IMR-90 (cell line): ENCODE results near the gene LRRC2. TPM values are rescaled to one million over a fixed set of nuclear protein-coding genes. Genes with fewer than 3 reads are reported as not detected.

Experiments used
- ATAC-seq: fragments of 200-7000 bp; cut with Tn5 transposase; 2 replicates; pipeline ENCODE4 v1.9.1; 2020; ENCODE audit warnings: low read depth, mild to moderate bottlenecking, moderate library complexity
- BruUV-seq: library from RNA; stranded (reverse); fragments of 400-500 nt; replicated peaks from 2 replicates; lab custom pipeline; 2021; lab: Mats Ljungman, UMichigan
- CTCF ChIA-PET: fragments of 300-600 bp; formaldehyde crosslinking; extraction: SDS; loops from one replicate; lab custom pipeline; 2021; ENCODE audit warnings: antibody characterized with exemption; lab: Yijun Ruan, JAX
- POLR2A ChIA-PET: fragments of 300-600 bp; sonication (Branson Sonifier 250); formaldehyde crosslinking; loops from one replicate; lab custom pipeline; 2022; ENCODE audit warnings: antibody characterized with exemption; ENCODE audit not compliant: unreplicated experiment; lab: Charles Lee
- DNase-seq: peaks from one replicate; pipeline ENCODE4 v3.0.0; 2013
- H2AFZ ChIP-seq: replicated peaks from 2 replicates; pipeline ENCODE3; 2013; ENCODE audit warnings: low read length, mild to moderate bottlenecking; ENCODE audit not compliant: poor library complexity
- H2AK5ac ChIP-seq: 2 replicates; pipeline ENCODE4 v1.6.1; 2013; ENCODE audit warnings: low read depth, low read length, inconsistent platforms
- H2AK9ac ChIP-seq: replicated peaks from 2 replicates; pipeline ENCODE3; 2013; ENCODE audit warnings: mild to moderate bottlenecking, low read depth, low read length, moderate library complexity; ENCODE audit not compliant: poor library complexity
- H2BK120ac ChIP-seq: 2 replicates; pipeline ENCODE4 v1.6.1; 2013; ENCODE audit warnings: low read depth, low read length, inconsistent platforms
- H2BK15ac ChIP-seq: 3 replicates; pipeline ENCODE4 v1.6.1; 2013; ENCODE audit warnings: low read depth, low read length, inconsistent platforms
- H2BK20ac ChIP-seq: 2 replicates; pipeline ENCODE4 v1.6.1; 2013; ENCODE audit warnings: low read depth, mild to moderate bottlenecking, inconsistent platforms, low read length, moderate library complexity
- H2BK5ac ChIP-seq: 2 replicates; pipeline ENCODE4 v1.6.1; 2013; ENCODE audit warnings: mild to moderate bottlenecking, low read depth, low read length, inconsistent platforms; ENCODE audit not compliant: poor library complexity, severe bottlenecking
- H3K14ac ChIP-seq: replicated peaks from 2 replicates; pipeline ENCODE4 v1.6.1; 2013; ENCODE audit warnings: low read depth, low read length, inconsistent platforms
- H3K18ac ChIP-seq: 2 replicates; pipeline ENCODE4 v1.6.1; 2013; ENCODE audit warnings: low read depth, low read length, control low read depth
- H3K23ac ChIP-seq: 2 replicates; pipeline ENCODE4 v1.6.1; 2013; ENCODE audit warnings: low read depth, low read length, inconsistent platforms
- H3K27ac ChIP-seq: 2 replicates; pipeline ENCODE4 v1.5.1; 2013; ENCODE audit warnings: mild to moderate bottlenecking, control low read depth, low read length; ENCODE audit not compliant: insufficient read depth
- H3K27me3 ChIP-seq: 2 replicates; pipeline ENCODE4 v1.6.1; 2013; ENCODE audit warnings: low read length; ENCODE audit not compliant: control insufficient read depth, insufficient read depth
- H3K36me3 ChIP-seq: 2 replicates; pipeline ENCODE4 v1.6.1; 2013; ENCODE audit warnings: low read length, mixed read lengths; ENCODE audit not compliant: control insufficient read depth, insufficient read depth
- H3K4ac ChIP-seq: 2 replicates; pipeline ENCODE4 v1.6.1; 2013; ENCODE audit warnings: low read depth, low read length, inconsistent platforms
- H3K4me1 ChIP-seq: 2 replicates; pipeline ENCODE4 v1.6.1; 2013; ENCODE audit warnings: low read length, mixed read lengths; ENCODE audit not compliant: control insufficient read depth, insufficient read depth
- H3K4me2 ChIP-seq: 2 replicates; pipeline ENCODE4 v1.6.1; 2013; ENCODE audit warnings: low read depth, mild to moderate bottlenecking, control low read depth, low read length, moderate library complexity
- H3K4me3 ChIP-seq: 2 replicates; pipeline ENCODE4 v1.5.1; 2013; ENCODE audit warnings: low read depth, mild to moderate bottlenecking, control low read depth, low read length, moderate library complexity; ENCODE audit not compliant: insufficient read depth
- H3K56ac ChIP-seq: 2 replicates; pipeline ENCODE4 v1.6.1; 2013; ENCODE audit warnings: low read length, inconsistent platforms; ENCODE audit not compliant: insufficient read depth; ENCODE audit errors: extremely low read depth
- H3K79me1 ChIP-seq, 2 experiments: 2 replicates each; pipeline ENCODE4 v1.6.1; 2013; ENCODE audit warnings: low read length in 2 of 2, inconsistent platforms in 1 of 2, low read depth in 1 of 2
- H3K9ac ChIP-seq: 2 replicates; pipeline ENCODE4 v1.6.1; 2013; ENCODE audit warnings: low read depth, low read length, control low read depth
- H3K9me1 ChIP-seq: 2 replicates; pipeline ENCODE4 v1.6.1; 2013; ENCODE audit warnings: low read length, inconsistent platforms; ENCODE audit not compliant: insufficient read depth
- H3K9me3 ChIP-seq: 2 replicates; pipeline ENCODE4 v1.6.1; 2013; ENCODE audit warnings: low read length; ENCODE audit not compliant: control insufficient read depth, insufficient read depth
- H4K20me1 ChIP-seq: 2 replicates; pipeline ENCODE4 v1.6.1; 2013; ENCODE audit warnings: low read length, inconsistent platforms; ENCODE audit not compliant: insufficient read depth
- H4K5ac ChIP-seq: 2 replicates; pipeline ENCODE4 v1.6.1; 2013; ENCODE audit warnings: mild to moderate bottlenecking, low read depth, low read length, control low read depth
- H4K8ac ChIP-seq, 2 experiments: 2 replicates each; pipeline ENCODE4 v1.6.1; 2013; ENCODE audit warnings: low read depth in 2 of 2, low read length in 2 of 2, control low read depth in 1 of 2, inconsistent platforms in 1 of 2
- H4K91ac ChIP-seq: 2 replicates; pipeline ENCODE4 v1.6.1; 2013; ENCODE audit warnings: low read depth, low read length, inconsistent platforms; ENCODE audit not compliant: insufficient read depth
- CEBPB ChIP-seq: IDR thresholded peaks from 2 replicates; pipeline ENCODE4 v1.6.1; 2012; ENCODE audit warnings: low read depth, low read length, improper control_type of control experiment
- CHD1 ChIP-seq: IDR thresholded peaks from 2 replicates; pipeline ENCODE4 v1.6.1; 2012; ENCODE audit warnings: low read depth, low read length, improper control_type of control experiment
- FOS ChIP-seq: fragments of 150-350 bp; IDR thresholded peaks from 2 replicates; pipeline ENCODE4 v1.6.1; 2016; ENCODE audit warnings: low read depth, low read length
- MAFK ChIP-seq: IDR thresholded peaks from 2 replicates; pipeline ENCODE4 v1.6.1; 2012; ENCODE audit warnings: low read depth, low read length, improper control_type of control experiment
- RFX5 ChIP-seq: IDR thresholded peaks from 2 replicates; pipeline ENCODE4 v1.8.0; 2012; ENCODE audit warnings: low read depth, mild to moderate bottlenecking, low read length, moderate library complexity
- SMC3 ChIP-seq: fragments of 150-350 bp; IDR thresholded peaks from 2 replicates; pipeline ENCODE4 v1.6.1; 2016; ENCODE audit warnings: low read depth, mild to moderate bottlenecking, antibody characterized with exemption, low read length, moderate library complexity
- WGBS, 2 experiments: methylation state at CpG; one replicate each; pipeline versions ENCODE4 v1.1.5 to v1.1.7; 2013; ENCODE audit warnings: missing lambda C conversion rate in 2 of 2; ENCODE audit not compliant: insufficient read length in 1 of 2; ENCODE audit errors: extremely low coverage in 2 of 2; 5-methylcytosine and 5-hydroxymethylcytosine counted together
- dilution Hi-C: fragments of 300-500 bp; cut with HindIII; formaldehyde crosslinking; loops from one replicate; pipeline ENCODE4 v1.14.3; 2018; ENCODE audit warnings: low sequenced_read_pairs; ENCODE audit not compliant: unreplicated experiment
- in situ Hi-C: fragments of 300-500 bp; cut with MboI; formaldehyde crosslinking; loops from 3 replicates; pipeline ENCODE4 v1.14.3; 2019; ENCODE audit warnings: low sequenced_read_pairs, inconsistent platforms, mixed read lengths
- intact Hi-C: fragments of 100-400 bp; cut with micrococcal nuclease; formaldehyde crosslinking; loops from 2 replicates; pipeline ENCODE4 v1.10.0; 2022
- polyA plus RNA-seq, 3 experiments: library from polyadenylated mRNA; depleted of rRNA; stranded (reverse); fragments of >200 nt; gene quantifications; 2 replicates each; pipeline ENCODE4 v1.2.3, GENCODE V29; 2012; ENCODE audit warnings: low replicate concordance in 1 of 3
- total RNA-seq: library from RNA; depleted of rRNA; stranded (reverse); fragments of >200 nt; gene quantifications from 2 replicates; pipeline ENCODE4 v1.2.3, GENCODE V29; 2012

Gene LRRC2
- total and polyA plus RNA-seq, 2 of the 4 experiments (the other 2 are of a cell fraction): 2.9 to 4.1 TPM

DNA sequence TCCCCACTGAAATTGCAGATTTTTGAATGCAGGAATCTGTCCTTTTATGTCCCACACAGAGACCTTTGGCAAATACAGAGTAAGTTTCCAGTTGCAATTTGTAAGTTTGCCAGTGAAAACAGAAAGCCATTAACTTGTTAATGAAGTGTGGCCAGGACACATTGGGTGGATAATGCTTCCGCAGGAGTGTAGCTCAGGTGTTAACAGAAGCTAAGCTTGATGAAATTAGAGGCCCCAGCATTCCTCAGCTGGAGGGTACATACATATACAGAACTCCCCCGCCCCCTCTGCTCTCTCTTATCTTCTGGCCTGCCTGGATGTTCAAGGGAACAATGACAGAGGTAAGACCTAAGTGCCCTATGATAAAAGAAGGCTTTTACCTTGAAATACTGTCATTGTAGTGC, 8.1 kb upstream of the LRRC2 start:
- no peak overlapping the region for H2BK5ac ChIP-seq
- dilution Hi-C loops: no loop called here
- no peak overlapping the region for H3K4me3 ChIP-seq
- no peaks in the 10 kb centered on the region for H4K20me1 ChIP-seq
- no peak overlapping the region for H4K5ac ChIP-seq
- H3K9ac ChIP-seq: no peak overlapping the region
- no peak for DNase-seq
- no peak overlapping the region for H3K27ac ChIP-seq
- H3K36me3 ChIP-seq: no peaks in the 10 kb centered on the region
- H2BK20ac ChIP-seq: no peak overlapping the region
- ChIA-PET POLR2A (no interaction called here), CTCF (no interaction called here)
- H3K9me1 ChIP-seq: no peaks in the 10 kb centered on the region
- no peak overlapping the region for H2AK5ac ChIP-seq
- in situ Hi-C loops: no loop called here
- H3K4me1 ChIP-seq: no peaks in the 10 kb centered on the region
- no peak overlapping the region for H2AFZ ChIP-seq
- no peak overlapping the region for H3K23ac ChIP-seq
- H3K18ac ChIP-seq: no peak overlapping the region
- no peaks in the 10 kb centered on the region for H3K9me3 ChIP-seq
- H2BK120ac ChIP-seq: no peak overlapping the region
- no peak overlapping the region for H4K91ac ChIP-seq
- H3K79me1 ChIP-seq: no peaks in the 10 kb centered on the region
- H2BK15ac ChIP-seq: no peak overlapping the region
- no peak overlapping the region for H3K14ac ChIP-seq
- H3K4me2 ChIP-seq: no peak overlapping the region
- no peak overlapping the region for H3K56ac ChIP-seq
- ATAC-seq: no peak
- TF ChIP-seq CHD1 (no peak), CEBPB (no peak), RFX5 (no peak), FOS (no peak), SMC3 (no peak), MAFK (no peak)
- peaks cover 4% of the 10 kb centered on the region for H3K27me3 ChIP-seq
- intact Hi-C loops: no loop called here
- H4K8ac ChIP-seq: no peak overlapping the region
- no TSS peak for BruUV-seq
- no CpG with 5 or more reads among the region's 2 CpGs for WGBS, 2 experiments
- H3K4ac ChIP-seq: no peak overlapping the region
- H2AK9ac ChIP-seq: no peak overlapping the region
